Measurements from ENCODE around the gene MRPS31.

GRCh38 chr13:40784540-40784939 is 13.6 kb upstream of the MRPS31 start:
- TF ChIP-seq CTCF (IDR thresholded peaks at IDR 0.05; ENCODE audit: low read depth, low read length, missing input control) (no peak), RXRA (IDR thresholded peaks at IDR 0.05) (peak; percentile 96 to 99), YY1 (IDR thresholded peaks at IDR 0.05) (peak; percentile 93), RAD21 (IDR thresholded peaks at IDR 0.05) (peak; percentile 42 to 51), REST (IDR thresholded peaks at IDR 0.05) (peak; percentile 82), MAX (IDR thresholded peaks at IDR 0.05) (peak; percentile 82), GABPA (IDR thresholded peaks at IDR 0.05 in 1 of 2, conservative IDR thresholded peaks at IDR 0.05 in 1 of 2) (peak; percentile 68 to 89), TAF1 (conservative IDR thresholded peaks at IDR 0.05) (no peak), ATF3 (IDR thresholded peaks at IDR 0.05) (peak; percentile 84), HNF4G (IDR thresholded peaks at IDR 0.05) (peak; percentile 60), ZBTB33 (IDR thresholded peaks at IDR 0.05) (peak; percentile 70), FOXA1 (IDR thresholded peaks at IDR 0.05) (no peak), SP1 (IDR thresholded peaks at IDR 0.05) (peak; percentile 94), EGR1 (IDR thresholded peaks at IDR 0.05; ENCODE audit: low read depth in 2 of 2) (peak; percentile 36 to 90)
